OCI-LY1 (cell line): Measurements from ENCODE around the gene TMEM121.

Source experiments
- H2AFZ ChIP-seq: fragments of 200-600 bp; sonication (generic), shearing (Covaris generic); 2 replicates; pipeline ENCODE4 v1.6.0; 2014; ENCODE audit warnings: antibody characterized with exemption, mild to moderate bottlenecking, low read length
- H3F3A ChIP-seq: fragments of 200-600 bp; sonication (generic), shearing (Covaris generic); 2 replicates; pipeline ENCODE4 v1.6.0; 2014; ENCODE audit warnings: mild to moderate bottlenecking, antibody characterized with exemption, low read length, moderate library complexity; ENCODE audit not compliant: insufficient read depth
- H3K27ac ChIP-seq: fragments of 200-600 bp; sonication (generic); 2 replicates; pipeline ENCODE4 v1.5.1; 2014; ENCODE audit warnings: low read length, mixed run types, mild to moderate bottlenecking, low read depth; ENCODE audit not compliant: poor library complexity, severe bottlenecking
- H3K27me3 ChIP-seq: fragments of 200-600 bp; sonication (generic); 2 replicates; pipeline ENCODE4 v1.6.0; 2014; ENCODE audit warnings: antibody characterized with exemption, mild to moderate bottlenecking, low read length, moderate library complexity; ENCODE audit not compliant: insufficient read depth
- H3K36me3 ChIP-seq: fragments of 200-600 bp; sonication (generic); 2 replicates; pipeline ENCODE4 v1.6.1; 2014; ENCODE audit warnings: mild to moderate bottlenecking, antibody characterized with exemption, low read length, moderate library complexity, mixed read lengths; ENCODE audit not compliant: insufficient read depth
- H3K4me1 ChIP-seq: fragments of 200-600 bp; sonication (generic); 2 replicates; pipeline ENCODE4 v1.5.1; 2014; ENCODE audit warnings: mild to moderate bottlenecking, low read length, moderate library complexity; ENCODE audit not compliant: insufficient read depth, severe bottlenecking
- H3K4me2 ChIP-seq: fragments of 200-600 bp; sonication (generic), shearing (Covaris generic); 2 replicates; pipeline ENCODE4 v1.6.1; 2014; ENCODE audit warnings: low read length
- H3K4me3 ChIP-seq: fragments of 200-600 bp; sonication (generic); 2 replicates; pipeline ENCODE4 v1.5.1; 2014; ENCODE audit warnings: low read length, low read depth, mild to moderate bottlenecking, mixed read lengths; ENCODE audit not compliant: poor library complexity, severe bottlenecking
- H3K79me2 ChIP-seq: fragments of 200-600 bp; shearing (Covaris generic); 2 replicates; pipeline ENCODE4 v1.6.1; 2016; ENCODE audit warnings: mixed run types, low read length, mixed read lengths; ENCODE audit not compliant: insufficient read depth
- H3K9ac ChIP-seq: fragments of 200-600 bp; sonication (generic), shearing (Covaris generic); 2 replicates; pipeline ENCODE4 v1.6.1; 2014; ENCODE audit warnings: mild to moderate bottlenecking, low read length, mixed read lengths
- H3K9me2 ChIP-seq: fragments of 200-600 bp; sonication (generic), shearing (Covaris generic); 2 replicates; pipeline ENCODE4 v1.6.1; 2014; ENCODE audit warnings: low read depth, mild to moderate bottlenecking, low read length, mixed read lengths
- H3K9me3 ChIP-seq: fragments of 200-600 bp; shearing (Covaris generic); 2 replicates; pipeline ENCODE4 v1.6.1; 2014; ENCODE audit warnings: low read length, mixed read lengths
- H4K20me1 ChIP-seq: fragments of 200-600 bp; sonication (generic), shearing (Covaris generic); 2 replicates; pipeline ENCODE4 v1.6.0; 2016; ENCODE audit warnings: mild to moderate bottlenecking, low read length; ENCODE audit not compliant: insufficient read depth
- EZH2 ChIP-seq: fragments of 200-600 bp; sonication (generic), shearing (Covaris generic); IDR thresholded peaks from 2 replicates; pipeline ENCODE4 v1.8.0; 2017; ENCODE audit warnings: borderline replicate concordance, mixed run types, mild to moderate bottlenecking, antibody characterized with exemption, low read length, moderate library complexity, mixed read lengths
- TF ChIP-seq, protein P1 (sequence below): fragments of 200-600 bp; sonication (generic), shearing (Covaris generic); IDR thresholded peaks from 2 replicates; pipeline ENCODE4 v1.5.1; 2017; ENCODE audit warnings: mild to moderate bottlenecking, antibody characterized with exemption, low read length, moderate library complexity, mixed read lengths

Gene TMEM121

DNA sequence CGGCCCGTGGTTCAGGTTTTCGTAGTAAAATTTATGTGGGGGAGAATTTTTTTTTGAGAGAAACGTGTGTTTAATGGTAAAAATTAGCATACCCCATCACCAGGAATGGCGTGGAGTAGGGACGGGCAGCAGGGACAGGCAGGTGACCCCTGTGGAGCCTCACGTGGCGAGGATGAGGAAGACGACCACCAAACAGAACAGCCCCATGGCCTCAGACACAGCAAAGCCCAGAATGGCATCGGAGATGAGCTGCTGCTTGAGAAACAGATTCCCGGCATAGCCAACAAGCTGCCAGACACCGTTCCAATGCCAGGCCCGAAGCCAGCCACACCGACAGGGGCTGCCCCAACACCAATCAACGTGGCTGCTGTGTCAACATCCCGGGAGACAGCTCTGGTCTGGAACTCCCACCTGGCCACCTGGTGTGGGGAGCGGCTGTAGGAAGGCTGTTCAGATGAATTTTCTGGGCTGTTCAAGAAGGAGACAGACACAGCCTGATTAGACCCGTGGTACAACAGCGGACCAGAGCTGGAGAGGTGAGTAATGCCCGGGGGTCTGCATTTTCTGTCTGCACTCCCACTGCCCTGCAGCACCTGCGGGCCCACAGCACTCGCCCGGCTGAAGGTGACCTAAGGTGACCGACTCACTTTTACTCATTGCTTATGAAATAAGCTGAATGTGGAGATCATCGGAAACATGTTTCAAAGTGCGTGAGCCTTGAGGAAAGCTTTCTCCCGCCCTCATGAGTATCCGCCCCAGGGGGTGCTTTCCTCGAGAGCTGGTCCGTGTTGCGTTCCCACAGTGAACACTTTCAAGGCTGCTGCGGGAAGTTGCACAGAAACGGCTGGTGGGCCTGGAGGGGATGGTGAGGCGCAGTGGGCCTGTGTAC lies 10.6 kb downstream of the TMEM121 start:
- H3K4me3 ChIP-seq, result no peak overlapping the region
- H3K27me3 ChIP-seq, result peaks cover 29% of the 10 kb centered on the region
- H3K36me3 ChIP-seq, result no peaks in the 10 kb centered on the region
- no peak overlapping the region for H3K9ac ChIP-seq
- no peaks in the 10 kb centered on the region for H4K20me1 ChIP-seq
- H3K4me2 ChIP-seq, result no peak overlapping the region
- H3K27ac ChIP-seq, result no peak overlapping the region
- H3K4me1 ChIP-seq, result peaks cover 3% of the 10 kb centered on the region
- TF ChIP-seq, protein P1, sequence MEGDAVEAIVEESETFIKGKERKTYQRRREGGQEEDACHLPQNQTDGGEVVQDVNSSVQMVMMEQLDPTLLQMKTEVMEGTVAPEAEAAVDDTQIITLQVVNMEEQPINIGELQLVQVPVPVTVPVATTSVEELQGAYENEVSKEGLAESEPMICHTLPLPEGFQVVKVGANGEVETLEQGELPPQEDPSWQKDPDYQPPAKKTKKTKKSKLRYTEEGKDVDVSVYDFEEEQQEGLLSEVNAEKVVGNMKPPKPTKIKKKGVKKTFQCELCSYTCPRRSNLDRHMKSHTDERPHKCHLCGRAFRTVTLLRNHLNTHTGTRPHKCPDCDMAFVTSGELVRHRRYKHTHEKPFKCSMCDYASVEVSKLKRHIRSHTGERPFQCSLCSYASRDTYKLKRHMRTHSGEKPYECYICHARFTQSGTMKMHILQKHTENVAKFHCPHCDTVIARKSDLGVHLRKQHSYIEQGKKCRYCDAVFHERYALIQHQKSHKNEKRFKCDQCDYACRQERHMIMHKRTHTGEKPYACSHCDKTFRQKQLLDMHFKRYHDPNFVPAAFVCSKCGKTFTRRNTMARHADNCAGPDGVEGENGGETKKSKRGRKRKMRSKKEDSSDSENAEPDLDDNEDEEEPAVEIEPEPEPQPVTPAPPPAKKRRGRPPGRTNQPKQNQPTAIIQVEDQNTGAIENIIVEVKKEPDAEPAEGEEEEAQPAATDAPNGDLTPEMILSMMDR, result no peak
- TF ChIP-seq EZH2, result no peak
- 0 out of 2 replicates have a peak, but pooled peaks cover 2% of the 10 kb centered on the region for H3K9me3 ChIP-seq
- no peaks in the 10 kb centered on the region for H3K79me2 ChIP-seq
- no peaks in the 10 kb centered on the region for H3K9me2 ChIP-seq
- no peak overlapping the region for H2AFZ ChIP-seq
- H3F3A ChIP-seq, result no peaks in the 10 kb centered on the region

DNA sequence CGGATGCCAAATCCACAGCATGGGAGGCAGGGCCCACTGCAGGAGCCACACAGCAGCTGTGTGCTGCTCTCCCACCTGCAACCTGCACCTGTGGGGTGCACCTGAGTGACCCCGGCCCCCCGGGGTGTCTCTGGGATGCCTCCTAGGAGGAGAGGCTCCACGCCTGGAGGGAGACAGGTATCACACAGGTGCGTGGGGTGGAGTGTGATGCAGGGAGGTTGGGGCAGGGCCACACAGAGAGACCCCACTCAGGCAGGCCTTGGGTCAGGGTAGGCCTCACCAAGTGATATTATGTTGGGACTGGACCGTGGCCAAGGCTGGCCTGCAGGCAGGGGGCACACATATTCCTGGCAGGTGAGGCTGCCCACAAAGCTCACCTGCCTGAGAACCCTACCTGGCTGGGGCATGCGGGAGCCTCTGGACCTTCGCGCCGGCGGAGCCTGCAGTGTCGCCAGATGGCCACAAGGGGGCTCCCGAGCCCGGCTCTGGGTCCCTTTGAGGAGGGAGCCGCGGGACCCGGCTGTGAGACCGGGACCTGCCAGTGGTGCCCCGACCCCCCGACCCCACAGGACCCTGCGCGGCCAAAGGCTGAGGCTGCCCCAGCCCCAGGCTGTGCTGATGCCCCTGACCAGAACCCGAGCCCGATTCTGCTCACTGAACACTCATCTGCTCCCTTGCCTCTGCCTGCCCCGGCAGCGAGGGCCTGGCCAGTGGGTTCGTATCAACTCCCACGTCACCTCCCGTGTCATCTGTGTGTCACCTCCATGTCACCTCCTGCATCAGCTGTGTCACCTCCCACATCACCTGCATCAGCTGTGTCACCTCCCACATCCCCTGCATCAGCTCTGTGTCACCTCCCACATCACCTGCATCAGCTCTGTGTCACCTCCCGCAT lies 11.4 kb downstream of the TMEM121 start:
- Histone ChIP-seq H3K27ac (no peak overlapping the region), H4K20me1 (no peaks in the 10 kb centered on the region), H3K27me3 (peaks cover 35% of the 10 kb centered on the region), H3K4me2 (peak overlapping the region; percentile 56), H3K9me2 (no peaks in the 10 kb centered on the region), H3K36me3 (no peaks in the 10 kb centered on the region), H3K79me2 (no peaks in the 10 kb centered on the region), H3F3A (no peaks in the 10 kb centered on the region), H2AFZ (no peak overlapping the region), H3K4me3 (peak overlapping the region; percentile 21), H3K4me1 (peaks cover 3% of the 10 kb centered on the region), H3K9me3 (peaks cover 8% of the 10 kb centered on the region; the same call in 1 of the 2 replicates), H3K9ac (no peak overlapping the region; the same call in 1 of the 2 replicates)
- no peak for TF ChIP-seq EZH2
- TF ChIP-seq, protein P1, result peak; percentile 96

DNA sequence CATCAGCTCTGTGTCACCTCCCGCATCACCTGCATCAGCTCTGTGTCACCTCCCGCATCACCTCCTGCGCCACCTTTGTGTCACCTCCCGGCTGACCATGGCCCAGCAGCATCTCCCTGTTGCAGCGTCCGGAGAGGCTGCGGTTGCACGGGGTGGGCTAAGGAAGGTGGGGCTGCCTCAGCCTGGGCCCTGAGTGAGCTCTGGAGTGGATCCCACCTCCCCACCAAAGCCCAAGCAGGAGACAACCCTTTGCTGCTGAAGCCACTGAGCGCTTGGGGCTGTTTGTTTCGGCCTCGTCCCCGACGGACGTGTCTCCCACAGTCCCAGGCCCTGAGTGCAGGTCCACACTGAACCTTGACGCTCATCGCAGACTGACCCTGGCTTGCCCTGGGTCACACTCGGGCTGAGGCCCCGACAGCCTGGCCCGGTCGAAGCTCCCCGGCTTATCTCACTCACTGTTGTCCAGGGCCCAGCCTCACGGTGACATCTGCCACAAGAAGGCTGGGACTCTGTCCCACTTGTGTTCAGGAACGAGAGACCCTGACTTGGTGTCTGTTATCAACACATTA lies 12.2 kb downstream of the TMEM121 start:
- peaks cover 3% of the 10 kb centered on the region for H3K4me1 ChIP-seq
- TF ChIP-seq, protein P1, result no peak
- peaks cover 15% of the 10 kb centered on the region for H3K9me3 ChIP-seq
- H3K27ac ChIP-seq, result no peak overlapping the region
- H3F3A ChIP-seq, result no peaks in the 10 kb centered on the region
- no peak overlapping the region for H3K9ac ChIP-seq
- H3K4me3 ChIP-seq, result no peak overlapping the region
- peaks cover 35% of the 10 kb centered on the region; the same call in 1 of the 2 replicates for H3K27me3 ChIP-seq
- H3K4me2 ChIP-seq, result no peak overlapping the region
- no peak overlapping the region for H2AFZ ChIP-seq
- H3K9me2 ChIP-seq, result no peaks in the 10 kb centered on the region
- H3K36me3 ChIP-seq, result peaks cover 5% of the 10 kb centered on the region; the same call in 1 of the 2 replicates
- no peaks in the 10 kb centered on the region for H4K20me1 ChIP-seq
- H3K79me2 ChIP-seq, result no peaks in the 10 kb centered on the region
